IMR-90 (cell line): ENCODE measurements around the gene DOCK10. TPM values are rescaled to one million over a fixed set of nuclear protein-coding genes. Genes with fewer than 3 reads are reported as not detected.

Experiments
- ATAC-seq: fragments of 200-7000 bp; cut with Tn5 transposase; 2 replicates; pipeline ENCODE4 v1.9.1; 2020; ENCODE audit warnings: low read depth, mild to moderate bottlenecking, moderate library complexity
- BruUV-seq: library from RNA; stranded (reverse); fragments of 400-500 nt; replicated peaks from 2 replicates; lab custom pipeline; 2021; lab: Mats Ljungman, UMichigan
- CTCF ChIA-PET: fragments of 300-600 bp; formaldehyde crosslinking; extraction: SDS; loops from one replicate; lab custom pipeline; 2021; ENCODE audit warnings: antibody characterized with exemption; lab: Yijun Ruan, JAX
- POLR2A ChIA-PET: fragments of 300-600 bp; sonication (Branson Sonifier 250); formaldehyde crosslinking; loops from one replicate; lab custom pipeline; 2022; ENCODE audit warnings: antibody characterized with exemption; ENCODE audit not compliant: unreplicated experiment; lab: Charles Lee
- DNase-seq: peaks from one replicate; pipeline ENCODE4 v3.0.0; 2013
- H2AFZ ChIP-seq: replicated peaks from 2 replicates; pipeline ENCODE3; 2013; ENCODE audit warnings: low read length, mild to moderate bottlenecking; ENCODE audit not compliant: poor library complexity
- H2AK5ac ChIP-seq: 2 replicates; pipeline ENCODE4 v1.6.1; 2013; ENCODE audit warnings: low read depth, low read length, inconsistent platforms
- H2AK9ac ChIP-seq: replicated peaks from 2 replicates; pipeline ENCODE3; 2013; ENCODE audit warnings: mild to moderate bottlenecking, low read depth, low read length, moderate library complexity; ENCODE audit not compliant: poor library complexity
- H2BK120ac ChIP-seq: 2 replicates; pipeline ENCODE4 v1.6.1; 2013; ENCODE audit warnings: low read depth, low read length, inconsistent platforms
- H2BK15ac ChIP-seq: 3 replicates; pipeline ENCODE4 v1.6.1; 2013; ENCODE audit warnings: low read depth, low read length, inconsistent platforms
- H2BK20ac ChIP-seq: 2 replicates; pipeline ENCODE4 v1.6.1; 2013; ENCODE audit warnings: low read depth, mild to moderate bottlenecking, inconsistent platforms, low read length, moderate library complexity
- H2BK5ac ChIP-seq: 2 replicates; pipeline ENCODE4 v1.6.1; 2013; ENCODE audit warnings: mild to moderate bottlenecking, low read depth, low read length, inconsistent platforms; ENCODE audit not compliant: poor library complexity, severe bottlenecking
- H3K14ac ChIP-seq: replicated peaks from 2 replicates; pipeline ENCODE4 v1.6.1; 2013; ENCODE audit warnings: low read depth, low read length, inconsistent platforms
- H3K18ac ChIP-seq: 2 replicates; pipeline ENCODE4 v1.6.1; 2013; ENCODE audit warnings: low read depth, low read length, control low read depth
- H3K23ac ChIP-seq: 2 replicates; pipeline ENCODE4 v1.6.1; 2013; ENCODE audit warnings: low read depth, low read length, inconsistent platforms
- H3K27ac ChIP-seq: 2 replicates; pipeline ENCODE4 v1.5.1; 2013; ENCODE audit warnings: mild to moderate bottlenecking, control low read depth, low read length; ENCODE audit not compliant: insufficient read depth
- H3K27me3 ChIP-seq: 2 replicates; pipeline ENCODE4 v1.6.1; 2013; ENCODE audit warnings: low read length; ENCODE audit not compliant: control insufficient read depth, insufficient read depth
- H3K36me3 ChIP-seq: 2 replicates; pipeline ENCODE4 v1.6.1; 2013; ENCODE audit warnings: low read length, mixed read lengths; ENCODE audit not compliant: control insufficient read depth, insufficient read depth
- H3K4ac ChIP-seq: 2 replicates; pipeline ENCODE4 v1.6.1; 2013; ENCODE audit warnings: low read depth, low read length, inconsistent platforms
- H3K4me1 ChIP-seq: 2 replicates; pipeline ENCODE4 v1.6.1; 2013; ENCODE audit warnings: low read length, mixed read lengths; ENCODE audit not compliant: control insufficient read depth, insufficient read depth
- H3K4me2 ChIP-seq: 2 replicates; pipeline ENCODE4 v1.6.1; 2013; ENCODE audit warnings: low read depth, mild to moderate bottlenecking, control low read depth, low read length, moderate library complexity
- H3K4me3 ChIP-seq: 2 replicates; pipeline ENCODE4 v1.5.1; 2013; ENCODE audit warnings: low read depth, mild to moderate bottlenecking, control low read depth, low read length, moderate library complexity; ENCODE audit not compliant: insufficient read depth
- H3K56ac ChIP-seq: 2 replicates; pipeline ENCODE4 v1.6.1; 2013; ENCODE audit warnings: low read length, inconsistent platforms; ENCODE audit not compliant: insufficient read depth; ENCODE audit errors: extremely low read depth
- H3K79me1 ChIP-seq, 2 experiments: 2 replicates each; pipeline ENCODE4 v1.6.1; 2013; ENCODE audit warnings: low read length in 2 of 2, inconsistent platforms in 1 of 2, low read depth in 1 of 2
- H3K9ac ChIP-seq: 2 replicates; pipeline ENCODE4 v1.6.1; 2013; ENCODE audit warnings: low read depth, low read length, control low read depth
- H3K9me1 ChIP-seq: 2 replicates; pipeline ENCODE4 v1.6.1; 2013; ENCODE audit warnings: low read length, inconsistent platforms; ENCODE audit not compliant: insufficient read depth
- H3K9me3 ChIP-seq: 2 replicates; pipeline ENCODE4 v1.6.1; 2013; ENCODE audit warnings: low read length; ENCODE audit not compliant: control insufficient read depth, insufficient read depth
- H4K20me1 ChIP-seq: 2 replicates; pipeline ENCODE4 v1.6.1; 2013; ENCODE audit warnings: low read length, inconsistent platforms; ENCODE audit not compliant: insufficient read depth
- H4K5ac ChIP-seq: 2 replicates; pipeline ENCODE4 v1.6.1; 2013; ENCODE audit warnings: mild to moderate bottlenecking, low read depth, low read length, control low read depth
- H4K8ac ChIP-seq, 2 experiments: 2 replicates each; pipeline ENCODE4 v1.6.1; 2013; ENCODE audit warnings: low read depth in 2 of 2, low read length in 2 of 2, control low read depth in 1 of 2, inconsistent platforms in 1 of 2
- H4K91ac ChIP-seq: 2 replicates; pipeline ENCODE4 v1.6.1; 2013; ENCODE audit warnings: low read depth, low read length, inconsistent platforms; ENCODE audit not compliant: insufficient read depth
- BHLHE40 ChIP-seq: fragments of 150-350 bp; IDR thresholded peaks from 2 replicates; pipeline ENCODE4 v1.6.1; 2016; ENCODE audit warnings: mild to moderate bottlenecking, low read depth, low read length
- CHD1 ChIP-seq: IDR thresholded peaks from 2 replicates; pipeline ENCODE4 v1.6.1; 2012; ENCODE audit warnings: low read depth, low read length, improper control_type of control experiment
- CTCF ChIP-seq: conservative IDR thresholded peaks from 2 replicates; pipeline ENCODE4 v1.5.1; 2012; ENCODE audit warnings: mild to moderate bottlenecking, low read depth, low read length, improper control_type of control experiment
- MAFK ChIP-seq: IDR thresholded peaks from 2 replicates; pipeline ENCODE4 v1.6.1; 2012; ENCODE audit warnings: low read depth, low read length, improper control_type of control experiment
- MAZ ChIP-seq: IDR thresholded peaks from 2 replicates; pipeline ENCODE4 v1.6.1; 2012; ENCODE audit warnings: low read depth, mild to moderate bottlenecking, low read length, improper control_type of control experiment, moderate library complexity, borderline replicate concordance
- MXI1 ChIP-seq: IDR thresholded peaks from 2 replicates; pipeline ENCODE4 v1.6.1; 2012; ENCODE audit warnings: low read depth, mild to moderate bottlenecking, low read length, moderate library complexity, borderline replicate concordance
- RAD21 ChIP-seq: IDR thresholded peaks from 2 replicates; pipeline ENCODE4 v1.6.1; 2012; ENCODE audit warnings: low read length, improper control_type of control experiment
- RCOR1 ChIP-seq: IDR thresholded peaks from 2 replicates; pipeline ENCODE4 v1.6.1; 2012; ENCODE audit warnings: mild to moderate bottlenecking, low read length, improper control_type of control experiment; ENCODE audit not compliant: insufficient replicate concordance
- WGBS, 2 experiments: methylation state at CpG; one replicate each; pipeline versions ENCODE4 v1.1.5 to v1.1.7; 2013; ENCODE audit warnings: missing lambda C conversion rate in 2 of 2; ENCODE audit not compliant: insufficient read length in 1 of 2; ENCODE audit errors: extremely low coverage in 2 of 2; 5-methylcytosine and 5-hydroxymethylcytosine counted together
- dilution Hi-C: fragments of 300-500 bp; cut with HindIII; formaldehyde crosslinking; loops from one replicate; pipeline ENCODE4 v1.14.3; 2018; ENCODE audit warnings: low sequenced_read_pairs; ENCODE audit not compliant: unreplicated experiment
- in situ Hi-C: fragments of 300-500 bp; cut with MboI; formaldehyde crosslinking; loops from 3 replicates; pipeline ENCODE4 v1.14.3; 2019; ENCODE audit warnings: low sequenced_read_pairs, inconsistent platforms, mixed read lengths
- intact Hi-C: fragments of 100-400 bp; cut with micrococcal nuclease; formaldehyde crosslinking; loops from 2 replicates; pipeline ENCODE4 v1.10.0; 2022
- polyA plus RNA-seq, 3 experiments: library from polyadenylated mRNA; depleted of rRNA; stranded (reverse); fragments of >200 nt; gene quantifications; 2 replicates each; pipeline ENCODE4 v1.2.3, GENCODE V29; 2012; ENCODE audit warnings: low replicate concordance in 1 of 3
- total RNA-seq: library from RNA; depleted of rRNA; stranded (reverse); fragments of >200 nt; gene quantifications from 2 replicates; pipeline ENCODE4 v1.2.3, GENCODE V29; 2012

The DOCK10 gene
- total and polyA plus RNA-seq, 2 of the 4 experiments (the other 2 are of a cell fraction), result 58.6 to 75.3 TPM

- Histone ChIP-seq H2BK15ac (peak overlapping the region; percentile 52; the same call in 1 of the 3 replicates), H3K79me1 (no peaks in the 10 kb centered on the region), H3K18ac (no peak overlapping the region), H3K14ac (no peak overlapping the region), H4K8ac (no peak overlapping the region), H4K20me1 (no peaks in the 10 kb centered on the region), H3K4ac (0 out of 2 replicates have a peak overlapping the region, but pooled peaks have one; percentile 12), H3K4me3 (no peak overlapping the region), H2BK20ac (peak overlapping the region; percentile 10; the same call in 1 of the 2 replicates), H4K91ac (no peak overlapping the region), H3K23ac (no peak overlapping the region), H3K9me3 (no peaks in the 10 kb centered on the region), H2BK5ac (no peak overlapping the region), H2AFZ (peak overlapping the region; percentile 47), H3K4me2 (no peak overlapping the region), H2BK120ac (0 out of 2 replicates have a peak overlapping the region, but pooled peaks have one; percentile 9), H3K27me3 (no peaks in the 10 kb centered on the region), H2AK9ac (no peak overlapping the region), H2AK5ac (0 out of 2 replicates have a peak overlapping the region, but pooled peaks have one; percentile 46), H3K9ac (no peak overlapping the region), H3K27ac (no peak overlapping the region), H3K36me3 (no peaks in the 10 kb centered on the region), H4K5ac (no peak overlapping the region), H3K9me1 (peaks cover 3% of the 10 kb centered on the region; the same call in 1 of the 2 replicates), H3K56ac (no peak overlapping the region), H3K4me1 (no peaks in the 10 kb centered on the region; the same call in 1 of the 2 replicates)
- ChIA-PET POLR2A (no interaction called here), CTCF (interaction anchor here (0.6 kb wide), 1 partner anchor 302 kb away, joined by 4 read pairs; no protein-coding TSS in a partner anchor)
- WGBS, 2 experiments, result 100% methylated on average over 2 of the region's 3 CpGs; no CpG with 5 or more reads in 1 of the 2 experiments
- TF ChIP-seq MAFK (no peak), RAD21 (no peak), BHLHE40 (no peak), RCOR1 (no peak), CTCF (no peak), MAZ (no peak), CHD1 (no peak), MXI1 (no peak)
- in situ Hi-C loops, result no loop called here
- intact Hi-C loops, result no loop called here
- ATAC-seq, result no peak
- dilution Hi-C loops, result no loop called here
- no peak for DNase-seq
- BruUV-seq, result no TSS peak
Observed at GRCh38 chr2:225083276-225083675, 41.0 kb upstream of the DOCK10 start.
